OCI-LY3 (cell line): ENCODE data around the gene EYA2.

Experiments
- H2AFZ ChIP-seq: fragments of 200-600, 300-600 bp; shearing (Covaris generic); 2 replicates; pipeline ENCODE4 v1.6.0; 2014; ENCODE audit warnings: antibody characterized with exemption, low read depth, low read length
- H3K27ac ChIP-seq: fragments of 200-600, 300-600 bp; sonication (generic); 2 replicates; pipeline ENCODE4 v1.5.1; 2014; ENCODE audit warnings: mild to moderate bottlenecking, low read length, moderate library complexity, mixed read lengths
- H3K27me3 ChIP-seq: fragments of 200-600, 300-600 bp; sonication (generic); 2 replicates; pipeline ENCODE4 v1.6.1; 2014; ENCODE audit warnings: low read depth, low read length, mixed read lengths
- H3K36me3 ChIP-seq: fragments of 200-600, 300-600 bp; sonication (generic); replicated peaks from 2 replicates; pipeline ENCODE3; 2014; ENCODE audit warnings: low read depth, low read length, mixed read lengths
- H3K4me1 ChIP-seq: fragments of 300-600, 200-600 bp; sonication (generic); 2 replicates; pipeline ENCODE4 v1.6.1; 2014; ENCODE audit warnings: low read length, mixed read lengths
- H3K4me2 ChIP-seq: fragments of 200-600, 300-600 bp; sonication (generic); 2 replicates; pipeline ENCODE4 v1.6.1; 2014; ENCODE audit warnings: low read length, mixed read lengths
- H3K4me3 ChIP-seq: fragments of 300-600, 200-600 bp; sonication (generic); 2 replicates; pipeline ENCODE4 v1.5.1; 2014; ENCODE audit warnings: antibody characterized with exemption, mild to moderate bottlenecking, low read length, moderate library complexity
- H3K79me2 ChIP-seq: fragments of 300-600, 200-600 bp; shearing (Covaris generic); 2 replicates; pipeline ENCODE4 v1.6.1; 2014; ENCODE audit warnings: mild to moderate bottlenecking, low read length, mixed read lengths
- H3K9ac ChIP-seq: fragments of 300-600, 200-600 bp; shearing (Covaris generic); 2 replicates; pipeline ENCODE4 v1.6.0; 2014; ENCODE audit warnings: mild to moderate bottlenecking, low read length, moderate library complexity
- H3K9me3 ChIP-seq: fragments of 200-600, 300-600 bp; shearing (Covaris generic); 2 replicates; pipeline ENCODE4 v1.6.1; 2014; ENCODE audit warnings: low read length, mixed read lengths; ENCODE audit not compliant: insufficient read depth
- H4K20me1 ChIP-seq: fragments of 200-600, 300-600 bp; sonication (generic); 2 replicates; pipeline ENCODE4 v1.6.1; 2016; ENCODE audit warnings: low read length, mixed read lengths; ENCODE audit not compliant: insufficient read depth
- CTCF ChIP-seq: fragments of 200-600, 300-600 bp; sonication (generic); IDR thresholded peaks from 2 replicates; pipeline ENCODE4 v1.5.1; 2014; ENCODE audit warnings: antibody characterized with exemption, low read length, low read depth
- EZH2phosphoT487 ChIP-seq: fragments of 200-600 bp; shearing (Covaris generic); IDR thresholded peaks from 2 replicates; pipeline ENCODE4 v1.6.1; 2018; ENCODE audit warnings: antibody characterized with exemption, mixed run types, low read depth

Gene EYA2

GRCh38 chr20:47063407-47063806 is 168.8 kb downstream of the EYA2 start:
- TF ChIP-seq CTCF, result no peak
- TF ChIP-seq EZH2phosphoT487, result no peak
- Histone ChIP-seq H3K4me2 (no peak overlapping the region), H3K79me2 (no peaks in the 10 kb centered on the region), H4K20me1 (no peaks in the 10 kb centered on the region), H3K4me1 (no peaks in the 10 kb centered on the region), H3K27me3 (no peaks in the 10 kb centered on the region; the same call in 1 of the 2 replicates), H3K4me3 (no peak overlapping the region), H3K36me3 (peaks cover 3% of the 10 kb centered on the region), H3K9me3 (peaks cover 25% of the 10 kb centered on the region), H3K27ac (no peak overlapping the region), H3K9ac (no peak overlapping the region), H2AFZ (no peak overlapping the region)

DNA sequence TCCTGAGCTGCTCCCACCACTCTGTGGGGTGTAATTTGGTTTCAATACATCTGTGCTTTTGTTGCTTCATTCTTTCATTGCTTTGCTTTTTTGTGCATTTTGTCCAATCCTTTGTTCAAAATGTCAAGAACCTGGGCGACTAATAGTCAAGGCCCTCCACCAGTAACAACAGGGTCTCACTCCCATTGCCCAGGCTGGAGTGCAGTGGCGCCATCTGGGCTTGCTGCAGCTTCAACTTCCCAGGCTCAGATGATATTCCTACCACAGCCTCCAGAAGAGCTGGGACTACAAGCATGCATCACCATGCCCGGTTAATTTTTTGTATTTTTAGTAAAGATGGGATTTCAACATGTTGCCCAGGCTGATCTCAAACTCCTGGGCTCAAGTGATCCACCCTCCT is 169.2 kb downstream of the EYA2 start:
- H3K79me2 ChIP-seq, result no peaks in the 10 kb centered on the region
- H3K4me2 ChIP-seq, result no peak overlapping the region
- H3K36me3 ChIP-seq, result peaks cover 3% of the 10 kb centered on the region
- TF ChIP-seq EZH2phosphoT487 (no peak), CTCF (no peak)
- H3K4me3 ChIP-seq, result no peak overlapping the region
- H3K27me3 ChIP-seq, result no peaks in the 10 kb centered on the region; the same call in 1 of the 2 replicates
- H3K9me3 ChIP-seq, result peaks cover 27% of the 10 kb centered on the region
- H3K9ac ChIP-seq, result no peak overlapping the region
- no peaks in the 10 kb centered on the region for H3K4me1 ChIP-seq
- no peaks in the 10 kb centered on the region for H4K20me1 ChIP-seq
- no peak overlapping the region for H3K27ac ChIP-seq
- no peak overlapping the region for H2AFZ ChIP-seq

GRCh38 chr20:47066484-47067270 is 172.0 kb downstream of the EYA2 start:
- Histone ChIP-seq H3K27ac (no peak overlapping the region), H3K4me3 (no peak overlapping the region), H3K79me2 (no peaks in the 10 kb centered on the region), H3K9me3 (peaks cover 27% of the 10 kb centered on the region), H3K27me3 (no peaks in the 10 kb centered on the region; the same call in 1 of the 2 replicates), H2AFZ (no peak overlapping the region), H3K4me1 (no peaks in the 10 kb centered on the region), H3K4me2 (no peak overlapping the region), H4K20me1 (no peaks in the 10 kb centered on the region), H3K9ac (no peak overlapping the region), H3K36me3 (peaks cover 3% of the 10 kb centered on the region)
- TF ChIP-seq CTCF (no peak), EZH2phosphoT487 (no peak)

DNA sequence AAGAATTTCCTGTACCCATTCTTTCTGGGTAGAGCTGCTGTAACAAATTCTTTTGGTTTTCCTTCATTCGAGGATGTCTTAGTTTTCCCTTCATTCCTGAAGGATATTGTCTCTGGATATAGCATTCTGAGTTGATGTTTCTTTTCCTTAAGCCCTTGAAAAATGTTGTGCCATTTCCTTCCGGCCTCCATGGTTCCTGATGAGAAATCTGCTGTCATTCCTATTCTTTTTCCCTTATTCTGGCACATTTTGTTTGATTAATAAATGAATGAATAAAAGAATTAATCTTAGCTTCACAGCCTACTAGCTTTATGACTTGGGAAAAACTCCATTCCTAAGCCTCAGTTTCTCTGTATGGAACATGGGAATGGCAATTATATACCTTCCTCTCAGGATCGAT is 173.1 kb downstream of the EYA2 start:
- no peaks in the 10 kb centered on the region for H4K20me1 ChIP-seq
- peaks cover 27% of the 10 kb centered on the region for H3K9me3 ChIP-seq
- no peak overlapping the region for H3K27ac ChIP-seq
- no peak overlapping the region for H3K4me2 ChIP-seq
- no peak overlapping the region for H3K9ac ChIP-seq
- H3K27me3 ChIP-seq, result no peaks in the 10 kb centered on the region; the same call in 1 of the 2 replicates
- no peak overlapping the region for H2AFZ ChIP-seq
- peaks cover 3% of the 10 kb centered on the region for H3K36me3 ChIP-seq
- no peaks in the 10 kb centered on the region for H3K4me1 ChIP-seq
- H3K79me2 ChIP-seq, result no peaks in the 10 kb centered on the region
- no peak for TF ChIP-seq EZH2phosphoT487
- TF ChIP-seq CTCF, result no peak
- no peak overlapping the region for H3K4me3 ChIP-seq
